HCT116 (cell line): ENCODE results near the gene CCL27. TPM values are rescaled to one million over a fixed set of nuclear protein-coding genes. Genes with fewer than 3 reads are reported as not detected.
A peak's percentile ranks its signal among the peaks of the same experiment; 100 is the strongest.

Source experiments
- ATAC-seq: fragments of 200-7000 bp; cut with Tn5 transposase; 2 replicates; pipeline ENCODE4 v1.9.1; 2020; ENCODE audit warnings: mild to moderate bottlenecking, moderate library complexity
- BruUV-seq: library from RNA; stranded (reverse); fragments of 400-500 nt; replicated peaks from 2 replicates; lab custom pipeline; 2021; lab: Mats Ljungman, UMichigan
- CTCF ChIA-PET: fragments of 300-600 bp; sonication (Branson Sonifier 250); formaldehyde crosslinking; loops from one replicate; lab custom pipeline; 2021; ENCODE audit warnings: antibody characterized with exemption; lab: Charles Lee
- POLR2A ChIA-PET: fragments of 300-600, 350-600 bp; sonication (Branson Sonifier 250); formaldehyde crosslinking; loops from one replicate; lab custom pipeline; 2021; ENCODE audit warnings: antibody characterized with exemption; lab: Charles Lee
- RAD21 ChIA-PET, 2 experiments: fragments of 300-600 bp; sonication (Branson Sonifier 250); formaldehyde crosslinking; loops; one replicate each; lab custom pipeline; 2023; ENCODE audit warnings: low total read pairs in 2 of 2; ENCODE audit not compliant: uncharacterized antibody in 2 of 2, unreplicated experiment in 2 of 2, low non-redundant PET in 1 of 2; lab: Charles Lee
- DNase-seq: peaks from one replicate; pipeline ENCODE4 v3.0.0-alpha.2; 2010; ENCODE audit warnings: low read depth, low spot score
- H2AFZ ChIP-seq: fragments of 200-600 bp; shearing (Covaris generic), sonication (generic); 2 replicates; pipeline ENCODE4 v1.6.1; 2017; ENCODE audit warnings: low read depth, mixed run types, mixed read lengths, antibody characterized with exemption, low read length; ENCODE audit not compliant: poor library complexity, severe bottlenecking
- H3K27ac ChIP-seq: 2 replicates; pipeline ENCODE4 v1.5.1; 2012; ENCODE audit warnings: low read depth, low read length
- H3K27me3 ChIP-seq: fragments of 200-600 bp; sonication (generic); 2 replicates; pipeline ENCODE4 v1.6.1; 2016; ENCODE audit warnings: mixed run types, low read length, mixed read lengths; ENCODE audit not compliant: insufficient read depth
- H3K36me3 ChIP-seq, 2 experiments: fragments of 200-500 bp in 1 of 2; fragments of 200-600 bp in 1 of 2; sonication (Bioruptor generic) in 1 of 2; sonication (generic) in 1 of 2; 2 replicates each; pipeline versions ENCODE4 v1.5.1 to v1.6.1; 2014 to 2016; ENCODE audit warnings: low read length in 2 of 2, inconsistent platforms in 1 of 2, mixed read lengths in 1 of 2, mixed run types in 1 of 2; ENCODE audit not compliant: insufficient read depth in 2 of 2, control insufficient read depth in 1 of 2
- H3K4me1 ChIP-seq, 2 experiments: fragments of 200-600 bp in 1 of 2; sonication (generic) in 1 of 2; 2 replicates each; pipeline versions ENCODE4 v1.5.1 to v1.6.1; 2012 to 2017; ENCODE audit warnings: low read length in 2 of 2, inconsistent platforms in 1 of 2, mild to moderate bottlenecking in 1 of 2, mixed read lengths in 1 of 2, mixed run types in 1 of 2, moderate library complexity in 1 of 2; ENCODE audit not compliant: insufficient read depth in 2 of 2, control insufficient read depth in 1 of 2
- H3K4me2 ChIP-seq: fragments of 200-600 bp; sonication (generic); 2 replicates; pipeline ENCODE4 v1.6.1; 2017; ENCODE audit warnings: mixed run types, low read length, mixed read lengths
- H3K4me3 ChIP-seq, 2 experiments: fragments of 200-600 bp in 1 of 2; sonication (generic) in 1 of 2; replicated peaks in 1 of 2; 2 replicates each; pipeline ENCODE4 v1.5.1; 2011 to 2016; ENCODE audit warnings: low read length in 2 of 2, control low read depth in 1 of 2, low read depth in 1 of 2, mild to moderate bottlenecking in 1 of 2, mixed read lengths in 1 of 2, mixed run types in 1 of 2
- H3K79me2 ChIP-seq: fragments of 200-600 bp; sonication (generic); 2 replicates; pipeline ENCODE4 v1.6.1; 2017; ENCODE audit warnings: mild to moderate bottlenecking, mixed run types, low read length, moderate library complexity, mixed read lengths; ENCODE audit not compliant: insufficient read depth
- H3K9ac ChIP-seq: fragments of 200-600 bp; sonication (generic); 2 replicates; pipeline ENCODE4 v1.6.1; 2016; ENCODE audit warnings: low read length, mixed read lengths
- H3K9me2 ChIP-seq: fragments of 200-600 bp; sonication (generic), shearing (Covaris generic); 2 replicates; pipeline ENCODE4 v1.6.1; 2017; ENCODE audit warnings: mixed run types, mild to moderate bottlenecking, moderate library complexity; ENCODE audit not compliant: insufficient read depth
- H3K9me3 ChIP-seq, 2 experiments: fragments of 200-500 bp in 1 of 2; fragments of 200-600 bp in 1 of 2; sonication (Bioruptor generic) in 1 of 2; sonication (generic) in 1 of 2; 2 replicates each; pipeline ENCODE4 v1.6.1; 2014 to 2017; ENCODE audit warnings: low read length in 2 of 2, mixed read lengths in 2 of 2, inconsistent platforms in 1 of 2, low read depth in 1 of 2, mild to moderate bottlenecking in 1 of 2, mixed run types in 1 of 2, moderate library complexity in 1 of 2; ENCODE audit not compliant: control insufficient read depth in 1 of 2, insufficient read depth in 1 of 2
- H4K20me1 ChIP-seq: fragments of 200-600 bp; sonication (generic), shearing (Covaris generic); 2 replicates; pipeline ENCODE4 v1.6.1; 2017; ENCODE audit warnings: mixed run types, mild to moderate bottlenecking, moderate library complexity; ENCODE audit not compliant: insufficient read depth
- ATF3 ChIP-seq: IDR thresholded peaks from 2 replicates; pipeline ENCODE4 v1.6.1; 2012
- CBX3 ChIP-seq: IDR thresholded peaks from 2 replicates; pipeline ENCODE4 v1.6.1; 2012; ENCODE audit warnings: low read depth
- CEBPB ChIP-seq: IDR thresholded peaks from 2 replicates; pipeline ENCODE4 v1.6.1; 2012; ENCODE audit warnings: low read depth
- CTCF ChIP-seq, 3 experiments: fragments of 200-600 bp in 1 of 3; sonication (generic) in 1 of 3; IDR thresholded peaks in 2 of 3; conservative IDR thresholded peaks in 1 of 3; 2 replicates each; pipeline ENCODE4 v1.5.1; 2012 to 2017; ENCODE audit warnings: low read depth in 2 of 3, low read length in 2 of 3, antibody characterized with exemption in 1 of 3, borderline replicate concordance in 1 of 3, control low read depth in 1 of 3, mild to moderate bottlenecking in 1 of 3, mixed read lengths in 1 of 3, mixed run types in 1 of 3, moderate library complexity in 1 of 3; ENCODE audit not compliant: insufficient read depth in 1 of 3
- EGR1 ChIP-seq: IDR thresholded peaks from 2 replicates; pipeline ENCODE4 v1.6.1; 2012; ENCODE audit warnings: low read depth
- ELF1 ChIP-seq: IDR thresholded peaks from 2 replicates; pipeline ENCODE4 v1.6.1; 2012; ENCODE audit warnings: low read depth, borderline replicate concordance
- EZH2phosphoT487 ChIP-seq: fragments of 200-600 bp; IDR thresholded peaks from 2 replicates; pipeline ENCODE4 v1.6.1; 2018; ENCODE audit warnings: antibody characterized with exemption, borderline replicate concordance
- FOSL1 ChIP-seq: IDR thresholded peaks from 2 replicates; pipeline ENCODE4 v1.6.1; 2012; ENCODE audit warnings: low read depth
- MAX ChIP-seq: IDR thresholded peaks from 2 replicates; pipeline ENCODE4 v1.6.1; 2012
- POLR2A ChIP-seq: IDR thresholded peaks from 2 replicates; pipeline ENCODE4 v1.7.0; 2011; ENCODE audit warnings: borderline replicate concordance; ENCODE audit not compliant: insufficient read depth, insufficient read length; ENCODE audit errors: extremely low read depth
- SIN3A ChIP-seq: IDR thresholded peaks from 2 replicates; pipeline ENCODE4 v1.6.1; 2012; ENCODE audit warnings: low read depth
- SP1 ChIP-seq: IDR thresholded peaks from 2 replicates; pipeline ENCODE4 v1.6.1; 2012; ENCODE audit warnings: low read depth
- SRF ChIP-seq: IDR thresholded peaks from 2 replicates; pipeline ENCODE4 v1.6.1; 2012; ENCODE audit warnings: low read depth
- TCF7L2 ChIP-seq: IDR thresholded peaks from 2 replicates; pipeline ENCODE4 v1.7.0; 2011; ENCODE audit warnings: borderline replicate concordance, inconsistent platforms; ENCODE audit not compliant: insufficient read depth, insufficient read length; ENCODE audit errors: extremely low read depth
- YY1 ChIP-seq: IDR thresholded peaks from 2 replicates; pipeline ENCODE4 v1.6.1; 2011; ENCODE audit warnings: low read length, low read depth, moderate library complexity, mild to moderate bottlenecking; ENCODE audit not compliant: insufficient replicate concordance; ENCODE audit errors: extremely low read depth
- ZFX ChIP-seq: fragments of 450-650 bp; IDR thresholded peaks from 2 replicates; pipeline ENCODE4 v1.6.1; 2017
- ZNF274 ChIP-seq: fragments of 200-500 bp; sonication (Bioruptor generic); IDR thresholded peaks from 2 replicates; pipeline ENCODE4 v1.6.1; 2014; ENCODE audit warnings: mild to moderate bottlenecking, low read depth, low read length, inconsistent platforms
- intact Hi-C: fragments of 100-400 bp; cut with micrococcal nuclease; formaldehyde crosslinking; loops from 2 replicates; pipeline ENCODE4 v1.10.0; 2022
- total RNA-seq: library from RNA; stranded (reverse); gene quantifications from one replicate; pipeline ENCODE4 v1.2.1, GENCODE V29; 2021; ENCODE audit not compliant: unreplicated experiment

Gene CCL27
- total RNA-seq, 1 experiment from 2014 or later = 1.0 TPM

- RAD21 ChIA-PET = no interaction called here
- no peak for DNase-seq
Observed at GRCh38 chr9:34648673-34649072, 13.8 kb downstream of the CCL27 start.

GRCh38 chr9:34647651-34648050 is 14.8 kb downstream of the CCL27 start:
- Histone ChIP-seq H3K4me3 (peak overlapping the region; percentile 80 to 85), H4K20me1 (no peaks in the 10 kb centered on the region), H3K36me3 (peaks cover 0 to 6% of the 10 kb centered on the region in 2 experiments; a peak in 1 of 4 replicates), H3K9ac (peak overlapping the region; percentile 71), H3K4me1 (peaks cover 22 to 45% of the 10 kb centered on the region in 2 experiments), H3K9me3 (no peaks in the 10 kb centered on the region), H3K4me2 (peak overlapping the region; percentile 87), H3K9me2 (no peaks in the 10 kb centered on the region), H3K27me3 (no peaks in the 10 kb centered on the region), H3K79me2 (peaks cover 6% of the 10 kb centered on the region; the same call in 1 of the 2 replicates), H3K27ac (peak overlapping the region; percentile 92; the same call in 1 of the 2 replicates), H2AFZ (no peak overlapping the region)
- DNase-seq (no peak), ATAC-seq (no peak)
- CTCF ChIA-PET = interaction anchor here (2.0 kb wide), 1 partner anchor 17 kb away, joined by 12 read pairs; no protein-coding TSS in a partner anchor
- TF ChIP-seq POLR2A (no peak), ATF3 (no peak), SRF (no peak), SIN3A (no peak), ELF1 (no peak), SP1 (no peak), CEBPB (no peak), TCF7L2 (no peak), CTCF (IDR thresholded peaks at IDR 0.05 in 2 of 3, conservative IDR thresholded peaks at IDR 0.05 in 1 of 3; ENCODE audit: borderline replicate concordance in 1 of 3, insufficient read depth in 1 of 3, low read depth in 2 of 3, low read length in 2 of 3) (no peak), YY1 (no peak), ZNF274 (no peak), EZH2phosphoT487 (no peak), CBX3 (no peak), FOSL1 (no peak), EGR1 (no peak), ZFX (no peak)
- POLR2A ChIA-PET = interaction anchor here (2.9 kb wide), 1 partner anchor 10 kb away, joined by 26 read pairs; the partner anchor contains the start of gene SIGMAR1
- BruUV-seq = no TSS peak
- intact Hi-C loops = no loop called here
- RAD21 ChIA-PET = no interaction called here

More at GRCh38 chr9:34648673-34649072, 13.8 kb downstream of the CCL27 start:
- Histone ChIP-seq H3K27ac (no peak overlapping the region), H3K4me3 (no peak overlapping the region), H3K4me2 (no peak overlapping the region), H3K9me2 (no peaks in the 10 kb centered on the region), H3K4me1 (peaks cover 25 to 54% of the 10 kb centered on the region in 2 experiments), H3K27me3 (no peaks in the 10 kb centered on the region), H3K79me2 (peaks cover 6% of the 10 kb centered on the region; the same call in 1 of the 2 replicates), H2AFZ (no peak overlapping the region), H4K20me1 (no peaks in the 10 kb centered on the region), H3K9me3 (no peaks in the 10 kb centered on the region), H3K36me3 (peaks cover 0 to 6% of the 10 kb centered on the region in 2 experiments; a peak in 1 of 4 replicates), H3K9ac (no peak overlapping the region)
- ATAC-seq = no peak
- no TSS peak for BruUV-seq
- TF ChIP-seq TCF7L2 (no peak), ZFX (no peak), ELF1 (no peak), MAX (no peak)
- ChIA-PET CTCF (no interaction called here), POLR2A (no interaction called here)
- intact Hi-C loops = no loop called here
